Fibroblast of mammary gland (primary cell): Measurements from ENCODE around the gene CEP89.
"Not testable (repeated sequence)": the region's sequence is repeated elsewhere in the genome, so short reads cannot be mapped to it uniquely, and the experiment has no call there.

Experiments
- DNase-seq: peaks from one replicate; pipeline ENCODE4 v3.0.0-alpha.2; 2010; ENCODE audit warnings: low read depth
- H3K4me3 ChIP-seq: 2 replicates; pipeline ENCODE4 v1.5.1; 2011; ENCODE audit warnings: low read depth, mild to moderate bottlenecking, low read length, moderate library complexity; ENCODE audit not compliant: control insufficient read depth
- TF ChIP-seq, protein P1 (sequence below): conservative IDR thresholded peaks from 2 replicates; pipeline ENCODE4 v1.5.1; 2011; ENCODE audit warnings: low read depth, low read length, inconsistent platforms; ENCODE audit not compliant: control insufficient read depth, insufficient read depth

CEP89 gene

DNA sequence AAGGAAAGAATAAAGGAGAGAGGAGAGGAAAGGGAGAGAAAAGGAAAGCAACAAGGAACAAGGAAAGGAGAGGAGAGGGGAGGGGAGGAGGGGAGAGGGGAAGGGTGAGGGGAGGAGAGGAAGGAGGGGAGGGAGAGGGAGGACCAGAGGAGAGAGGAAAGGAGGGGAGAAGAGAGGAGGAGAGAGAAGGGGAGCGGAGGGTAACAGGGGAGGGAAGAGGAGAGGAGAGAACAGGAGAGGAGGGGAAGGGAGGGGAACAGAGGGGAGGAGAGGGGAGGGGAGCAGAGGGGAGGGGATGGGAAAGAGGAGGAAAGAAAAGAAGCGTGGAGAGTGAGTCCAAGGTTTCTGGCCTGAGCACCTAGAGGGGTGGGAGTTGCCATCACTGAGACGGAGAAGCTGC is 27.0 kb upstream of the CEP89 start:
- TF ChIP-seq, protein P1, sequence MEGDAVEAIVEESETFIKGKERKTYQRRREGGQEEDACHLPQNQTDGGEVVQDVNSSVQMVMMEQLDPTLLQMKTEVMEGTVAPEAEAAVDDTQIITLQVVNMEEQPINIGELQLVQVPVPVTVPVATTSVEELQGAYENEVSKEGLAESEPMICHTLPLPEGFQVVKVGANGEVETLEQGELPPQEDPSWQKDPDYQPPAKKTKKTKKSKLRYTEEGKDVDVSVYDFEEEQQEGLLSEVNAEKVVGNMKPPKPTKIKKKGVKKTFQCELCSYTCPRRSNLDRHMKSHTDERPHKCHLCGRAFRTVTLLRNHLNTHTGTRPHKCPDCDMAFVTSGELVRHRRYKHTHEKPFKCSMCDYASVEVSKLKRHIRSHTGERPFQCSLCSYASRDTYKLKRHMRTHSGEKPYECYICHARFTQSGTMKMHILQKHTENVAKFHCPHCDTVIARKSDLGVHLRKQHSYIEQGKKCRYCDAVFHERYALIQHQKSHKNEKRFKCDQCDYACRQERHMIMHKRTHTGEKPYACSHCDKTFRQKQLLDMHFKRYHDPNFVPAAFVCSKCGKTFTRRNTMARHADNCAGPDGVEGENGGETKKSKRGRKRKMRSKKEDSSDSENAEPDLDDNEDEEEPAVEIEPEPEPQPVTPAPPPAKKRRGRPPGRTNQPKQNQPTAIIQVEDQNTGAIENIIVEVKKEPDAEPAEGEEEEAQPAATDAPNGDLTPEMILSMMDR = no peak
- no peak for DNase-seq
- no peak overlapping the region for H3K4me3 ChIP-seq

DNA sequence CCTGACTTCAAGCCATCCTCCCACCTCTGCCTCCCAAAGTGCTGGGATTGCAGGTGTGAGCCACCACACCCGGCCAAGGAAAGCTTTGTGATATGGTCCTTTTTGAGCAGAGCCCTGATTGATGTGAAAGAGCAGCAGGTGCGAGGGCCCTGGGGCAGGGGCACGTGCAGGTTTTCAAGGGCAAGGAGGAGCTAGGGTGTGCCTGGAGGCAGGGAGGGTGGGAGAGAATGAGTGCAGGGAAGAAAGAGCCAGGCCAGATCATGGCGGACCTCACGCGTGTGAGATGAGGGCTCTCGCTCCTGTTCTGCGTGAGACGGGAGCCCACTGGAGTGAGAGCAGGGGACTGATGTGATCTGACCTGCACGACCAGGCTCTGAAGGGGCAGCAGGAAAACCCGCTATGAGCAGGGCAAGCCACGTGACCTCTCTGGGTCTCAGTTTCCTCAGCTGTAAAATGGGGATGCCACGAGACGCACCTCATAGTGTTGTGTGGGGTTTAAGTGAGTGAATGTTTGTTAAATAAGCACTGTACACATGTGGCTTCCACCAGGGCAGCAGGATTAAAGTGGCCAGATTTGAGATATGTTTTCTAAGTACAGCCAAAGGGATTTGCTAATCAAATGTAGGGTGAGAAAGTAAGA is 26.1 kb upstream of the CEP89 start:
- no peak for DNase-seq
- TF ChIP-seq, protein P1 = no peak
- no peak overlapping the region for H3K4me3 ChIP-seq

DNA sequence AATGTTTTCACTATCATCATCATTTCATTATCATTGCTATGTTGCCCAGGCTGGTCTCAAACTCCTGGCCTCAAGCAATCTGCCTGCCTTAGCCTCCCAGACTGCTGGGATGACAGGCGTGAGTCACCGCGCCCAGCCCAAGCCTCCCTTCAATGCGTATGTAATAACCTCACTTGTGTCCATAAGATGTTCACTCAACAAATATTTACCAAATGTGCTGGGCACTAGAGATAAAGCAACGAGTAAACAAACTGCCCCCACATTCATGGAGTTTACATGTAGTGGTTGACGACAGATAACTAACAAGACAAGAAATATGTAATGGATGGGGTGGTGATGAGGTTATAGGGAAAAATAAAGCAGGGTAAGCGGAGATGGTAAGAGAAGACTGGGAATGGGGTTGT is 25.3 kb upstream of the CEP89 start:
- DNase-seq, H3K4me3 ChIP-seq: not testable (repeated sequence)

DNA sequence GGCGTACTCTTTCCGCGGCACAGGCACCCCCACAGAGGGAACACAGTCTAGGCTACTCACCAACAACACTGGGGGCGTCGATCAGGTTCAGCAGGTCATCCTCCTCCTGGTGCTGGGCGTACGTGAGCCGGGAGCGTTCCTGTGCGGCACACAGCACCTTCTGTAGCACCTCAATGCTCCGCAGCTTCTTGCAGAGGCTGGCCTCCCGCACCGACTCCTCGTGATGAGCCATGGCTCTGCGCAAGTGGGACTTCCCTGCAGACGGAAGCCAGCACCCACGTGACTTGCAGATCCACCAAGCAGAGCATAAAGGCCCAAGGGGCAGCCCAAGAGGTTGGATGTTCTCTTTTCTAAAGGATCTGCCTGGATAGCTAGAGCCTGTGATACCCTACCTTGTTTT is 24.2 kb upstream of the CEP89 start:
- DNase-seq, H3K4me3 ChIP-seq: not testable (repeated sequence)

DNA sequence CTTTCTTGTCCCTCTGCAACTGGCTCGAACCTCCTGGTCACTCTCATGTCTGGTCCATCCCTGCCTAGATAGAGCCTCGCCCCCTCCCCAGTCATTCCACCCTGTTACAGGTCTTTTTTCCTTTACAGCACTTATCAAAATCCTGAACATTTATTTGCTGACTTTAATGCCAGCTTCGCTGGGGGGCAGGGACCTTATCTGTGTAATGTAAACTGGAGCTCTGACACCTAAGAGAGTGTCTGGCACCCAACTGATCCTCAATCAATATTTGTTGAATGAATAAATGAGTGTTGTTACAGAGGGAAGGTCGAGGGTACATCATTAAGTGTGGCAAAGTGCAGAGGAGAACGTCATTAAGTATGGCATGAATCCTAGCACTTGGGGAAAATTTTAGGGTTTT is 17.0 kb upstream of the CEP89 start:
- TF ChIP-seq, protein P1 = no peak
- DNase-seq = no peak
- H3K4me3 ChIP-seq = no peak overlapping the region

DNA sequence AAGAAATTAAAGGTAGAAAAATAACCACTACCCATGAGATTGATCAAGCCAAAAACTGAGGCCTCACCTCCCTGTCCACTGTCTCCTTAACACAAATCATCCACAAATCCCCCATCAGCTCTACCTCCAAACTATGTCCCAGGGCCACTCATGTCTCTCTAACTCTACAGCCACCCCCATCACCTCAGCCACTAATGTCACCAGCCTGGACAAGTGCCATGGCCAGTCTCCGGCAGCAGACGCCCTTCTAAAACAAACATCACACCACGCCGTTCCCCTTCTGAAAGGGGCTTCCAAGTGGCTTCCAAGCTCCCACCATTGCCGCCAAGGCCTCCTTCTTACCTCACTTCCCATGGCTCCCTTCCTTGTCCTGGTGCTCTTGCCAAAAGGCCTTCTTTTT is 16.5 kb upstream of the CEP89 start:
- not testable (repeated sequence) for H3K4me3 ChIP-seq, DNase-seq

DNA sequence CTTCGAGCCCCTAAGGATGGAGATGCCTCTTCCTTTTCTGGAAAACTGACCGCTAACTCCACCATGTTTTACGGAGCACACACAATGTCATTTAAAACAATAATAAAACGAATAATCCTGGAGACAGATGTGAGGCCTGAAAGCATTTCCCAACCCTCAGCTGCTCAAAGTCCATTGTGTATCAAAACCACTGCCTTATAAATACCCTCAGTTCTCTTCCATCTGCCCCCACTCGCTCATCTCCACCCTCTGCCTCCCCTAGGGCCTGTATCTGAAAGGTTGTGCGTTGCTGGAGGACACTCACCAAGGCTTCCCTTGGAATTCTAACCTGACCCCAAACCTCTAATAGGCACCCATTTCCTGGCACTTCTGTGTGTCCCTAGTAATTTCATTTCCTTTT is 10.7 kb upstream of the CEP89 start:
- not testable (repeated sequence) for H3K4me3 ChIP-seq, DNase-seq

DNA sequence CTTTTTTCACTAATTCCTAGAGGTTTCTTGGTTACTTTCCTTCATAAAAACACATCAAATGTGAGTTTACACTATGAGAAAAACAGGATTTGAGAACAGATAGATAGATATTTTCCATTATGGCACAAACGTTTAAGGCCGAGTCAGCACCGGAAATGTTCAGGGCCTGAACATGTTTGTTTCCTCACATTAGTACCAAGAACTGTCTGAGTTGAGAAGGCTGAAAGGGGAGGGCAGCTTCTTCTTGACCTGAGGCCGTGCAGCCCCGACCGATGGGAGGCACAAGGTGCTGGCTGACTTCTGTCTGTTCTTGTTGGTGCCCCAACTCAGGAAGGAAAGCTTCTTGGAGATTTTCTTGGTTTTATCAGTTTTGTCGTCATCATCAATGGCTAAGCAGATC is 8.0 kb upstream of the CEP89 start:
- not testable (repeated sequence) for H3K4me3 ChIP-seq, DNase-seq

DNA sequence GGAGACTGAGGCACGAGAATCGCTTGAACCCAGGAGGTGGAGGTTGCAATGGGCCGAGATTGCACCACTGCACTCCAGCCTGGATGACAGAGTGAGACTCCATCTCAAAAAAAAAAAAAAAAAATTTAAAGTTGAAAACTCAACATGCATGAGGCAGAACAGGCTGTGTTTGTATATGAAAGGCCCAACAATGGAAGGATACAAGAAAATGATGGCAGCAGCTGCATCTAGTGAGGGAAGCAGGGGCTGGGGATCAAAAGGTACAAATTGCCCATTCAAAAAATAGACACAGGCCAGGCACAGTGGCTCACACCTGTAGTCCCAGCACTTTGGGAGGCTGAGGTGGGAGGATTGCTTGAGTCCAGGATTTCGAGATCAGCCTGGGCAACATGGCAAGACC is 6.1 kb upstream of the CEP89 start:
- DNase-seq, H3K4me3 ChIP-seq: not testable (repeated sequence)

DNA sequence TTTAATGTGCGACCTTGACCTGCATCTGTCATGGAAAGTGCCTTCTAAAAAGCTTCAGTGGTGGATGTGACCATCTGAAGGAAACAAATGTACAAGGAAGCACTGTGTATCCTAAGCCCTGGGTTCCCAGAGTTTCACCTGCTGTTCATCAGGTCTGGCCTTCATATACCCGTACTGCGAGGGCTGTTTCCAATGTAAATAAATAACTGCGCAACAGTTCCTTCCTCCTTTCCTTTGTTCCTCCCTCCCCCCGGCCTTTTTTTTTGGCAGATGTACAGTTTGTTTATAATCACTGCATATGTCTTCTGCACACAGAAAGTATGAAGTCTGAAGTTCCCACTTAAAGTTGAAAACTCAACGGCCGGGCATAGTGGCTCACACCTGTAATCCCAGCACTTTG is 5.5 kb upstream of the CEP89 start:
- TF ChIP-seq, protein P1 = no peak
- no peak overlapping the region for H3K4me3 ChIP-seq
- no peak for DNase-seq
